Stimulated activated CD4-positive, alpha-beta T cell treated with anti-CD3 and anti-CD28 coated beads, Interleukin-15, amount 100 ng/mL, for 48 hours (primary cell): ENCODE measurements around the gene MROH8.

ENCODE experiments used
- DNase-seq, 2 donors: peaks; one replicate each; pipeline ENCODE4 v3.0.0-alpha.2; 2020; ENCODE audit warnings: low read depth in 2 of 2

MROH8 gene

GRCh38 chr20:37178839-37179682 is at the start of gene MROH8, which contains the start of gene RPN2:
TSS of gene MROH8 (minus strand) at chr20:37179548.
TSS of gene RPN2 (plus strand) at chr20:37179330. CDS start at chr20:37179357, 27 bp downstream.
- peak; percentile 90 to 92 for DNase-seq

GRCh38 chr20:37228656-37229055 is 49.3 kb upstream of the MROH8 start:
- no peak for DNase-seq

GRCh38 chr20:37228082-37228481 is 48.7 kb upstream of the MROH8 start:
- no peak for DNase-seq

GRCh38 chr20:37226889-37227288 is 47.5 kb upstream of the MROH8 start:
- no peak for DNase-seq

- DNase-seq, result no peak
Observed at GRCh38 chr20:37225146-37225545, 45.8 kb upstream of the MROH8 start.

GRCh38 chr20:37223053-37223452 is 43.7 kb upstream of the MROH8 start:
- DNase-seq, result no peak

GRCh38 chr20:37222086-37222485 is 42.7 kb upstream of the MROH8 start:
- no peak for DNase-seq

- DNase-seq, result no peak
Observed at GRCh38 chr20:37220731-37221130, 41.4 kb upstream of the MROH8 start.

- DNase-seq, result no peak
Observed at GRCh38 chr20:37219751-37220668, 40.7 kb upstream of the MROH8 start.

GRCh38 chr20:37218976-37219375 is 39.6 kb upstream of the MROH8 start:
- DNase-seq, result no peak

- DNase-seq, result no peak
Observed at GRCh38 chr20:37218441-37218840, 39.1 kb upstream of the MROH8 start.

- DNase-seq, result no peak
Observed at GRCh38 chr20:37209661-37210314, 30.4 kb upstream of the MROH8 start.

GRCh38 chr20:37209193-37209592 is 29.8 kb upstream of the MROH8 start:
- DNase-seq, result no peak

GRCh38 chr20:37207171-37207570 is 27.8 kb upstream of the MROH8 start:
- no peak for DNase-seq

GRCh38 chr20:37205794-37206193 is 26.4 kb upstream of the MROH8 start:
- DNase-seq, result no peak

GRCh38 chr20:37205130-37205529 is 25.8 kb upstream of the MROH8 start:
- DNase-seq, result no peak

- DNase-seq, result no peak
Observed at GRCh38 chr20:37204056-37204455, 24.7 kb upstream of the MROH8 start.

GRCh38 chr20:37202267-37202943 is 23.1 kb upstream of the MROH8 start:
- DNase-seq, result no peak

- no peak for DNase-seq
Observed at GRCh38 chr20:37201827-37202162, 22.4 kb upstream of the MROH8 start.

- no peak for DNase-seq
Observed at GRCh38 chr20:37200926-37201826, 21.8 kb upstream of the MROH8 start.

- no peak for DNase-seq
Observed at GRCh38 chr20:37200376-37200775, 21.0 kb upstream of the MROH8 start.
